ENCODE data around the gene BDKRB2. TPM values are rescaled to one million over a fixed set of nuclear protein-coding genes. Genes with fewer than 3 reads are reported as not detected.
A peak's percentile ranks its signal among the peaks of the same experiment; 100 is the strongest.

BDKRB2 gene
- total and polyA plus RNA-seq, 2 experiments from 2014 or later = 0.14 to 0.21 TPM

DNA sequence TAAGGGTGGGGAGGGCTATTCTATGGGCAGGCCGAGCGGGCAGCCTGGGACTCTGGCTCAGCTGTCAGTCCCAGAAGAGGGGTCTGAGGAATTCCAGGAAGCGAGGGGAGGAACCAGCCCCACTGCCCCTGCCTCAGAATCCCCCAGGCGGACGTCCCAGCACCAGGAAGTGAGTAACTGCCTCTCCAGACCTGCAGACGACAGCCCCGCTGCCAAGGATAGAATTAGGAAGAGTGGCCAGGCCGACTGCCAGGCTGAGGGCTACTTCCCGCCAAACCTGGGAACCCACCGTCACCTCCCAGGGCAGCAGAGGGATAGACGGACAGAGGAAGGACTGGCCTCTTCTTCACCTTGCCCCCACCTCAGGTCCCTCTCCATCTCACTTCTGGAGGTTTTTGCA, 6.7 kb upstream of the BDKRB2 start (continued):
- no peak for TF ChIP-seq EZH2 (IDR thresholded peaks at IDR 0.05; ENCODE audit: low read depth, unreplicated experiment)

DNA sequence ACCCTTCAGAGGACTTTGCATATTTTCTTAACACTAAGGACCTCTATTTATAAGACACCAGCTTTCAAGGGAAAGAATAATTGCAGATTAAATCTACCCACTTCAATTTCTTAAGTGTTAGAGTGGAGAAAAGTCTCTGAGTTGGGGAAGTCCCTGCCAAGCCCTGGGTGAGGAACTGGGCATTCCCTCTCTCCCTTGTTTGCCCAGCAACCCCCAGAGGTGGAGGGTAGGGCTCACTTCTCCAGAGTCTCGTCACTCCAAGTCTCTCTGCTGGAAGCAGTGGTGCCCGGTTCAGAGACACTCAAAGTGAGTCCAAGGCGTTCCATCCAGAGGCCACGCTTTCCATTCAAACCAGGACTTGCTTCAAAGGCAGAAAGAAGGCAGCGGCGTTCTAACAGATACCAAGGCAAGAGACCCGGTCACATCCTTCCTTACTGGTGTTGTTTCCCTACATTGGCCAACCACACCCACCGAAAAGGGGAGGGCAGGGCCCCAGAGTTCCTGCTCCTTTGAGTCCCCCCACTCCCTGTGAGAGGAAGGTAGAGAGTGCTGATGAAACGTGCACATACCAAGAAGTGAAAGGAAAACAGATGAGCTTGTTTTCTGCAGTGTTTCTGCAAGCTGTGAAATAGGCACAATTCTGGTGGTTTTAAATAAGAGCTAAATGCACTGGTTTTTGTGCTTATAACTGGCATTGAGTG, 6.1 kb upstream of the BDKRB2 start:
- Mint-ChIP-seq H3K4me3 (no peak overlapping the region), H3K36me3 (ENCODE audit: low read depth) (no peaks in the 10 kb centered on the region), H3K27ac (no peak overlapping the region), H3K4me1 (peaks cover 13% of the 10 kb centered on the region), H3K27me3 (ENCODE audit: insufficient read depth, low read depth, poor library complexity) (peaks cover 14% of the 10 kb centered on the region), H3K9me3 (no peaks in the 10 kb centered on the region)
- H2AFZ ChIP-seq = 0 out of 2 replicates have a peak overlapping the region, but pooled peaks have one; percentile 70
- H3K4me2 ChIP-seq = no peak overlapping the region
- DNase-seq (ENCODE audit: low spot score) (no peak), ATAC-seq (peak; percentile 56)
- peaks cover 6% of the 10 kb centered on the region; the same call in 1 of the 2 replicates for H3K27me3 ChIP-seq (ENCODE audit: insufficient read depth)
- H3K27ac ChIP-seq (ENCODE audit: low read depth) = no peak overlapping the region
- H3K79me2 ChIP-seq (replicated peaks; ENCODE audit: insufficient read depth) = no peaks in the 10 kb centered on the region
- 0 out of 2 replicates have a peak, but pooled peaks cover 3% of the 10 kb centered on the region for H3K9me2 ChIP-seq (ENCODE audit: insufficient read depth)
- no peaks in the 10 kb centered on the region for H4K20me1 ChIP-seq (replicated peaks; ENCODE audit: insufficient read depth)
- no peaks in the 10 kb centered on the region for H3K36me3 ChIP-seq (ENCODE audit: insufficient read depth)
- H3F3A ChIP-seq (replicated peaks; ENCODE audit: low read depth) = no peaks in the 10 kb centered on the region
- H3K4me3 ChIP-seq = no peak overlapping the region
- H3K4me1 ChIP-seq (ENCODE audit: insufficient read depth) = no peaks in the 10 kb centered on the region; the same call in 1 of the 2 replicates
- TF ChIP-seq NANOG (IDR thresholded peaks at IDR 0.05; ENCODE audit: borderline replicate concordance) = no peak
- TF ChIP-seq, protein P1, sequence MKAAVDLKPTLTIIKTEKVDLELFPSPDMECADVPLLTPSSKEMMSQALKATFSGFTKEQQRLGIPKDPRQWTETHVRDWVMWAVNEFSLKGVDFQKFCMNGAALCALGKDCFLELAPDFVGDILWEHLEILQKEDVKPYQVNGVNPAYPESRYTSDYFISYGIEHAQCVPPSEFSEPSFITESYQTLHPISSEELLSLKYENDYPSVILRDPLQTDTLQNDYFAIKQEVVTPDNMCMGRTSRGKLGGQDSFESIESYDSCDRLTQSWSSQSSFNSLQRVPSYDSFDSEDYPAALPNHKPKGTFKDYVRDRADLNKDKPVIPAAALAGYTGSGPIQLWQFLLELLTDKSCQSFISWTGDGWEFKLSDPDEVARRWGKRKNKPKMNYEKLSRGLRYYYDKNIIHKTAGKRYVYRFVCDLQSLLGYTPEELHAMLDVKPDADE (IDR thresholded peaks at IDR 0.05) = no peak
- no peak for TF ChIP-seq ZNF331 (CRISPR knock-in tag; IDR thresholded peaks at IDR 0.05; ENCODE audit: low read depth)
- no peak for TF ChIP-seq EZH2 (IDR thresholded peaks at IDR 0.05; ENCODE audit: low read depth, unreplicated experiment)
- no peak for TF ChIP-seq EZH2phosphoT487 (IDR thresholded peaks at IDR 0.05; ENCODE audit: unreplicated experiment)
- no peak for TF ChIP-seq ZNF114 (CRISPR knock-in tag; IDR thresholded peaks at IDR 0.05)
- TF ChIP-seq, protein P2, sequence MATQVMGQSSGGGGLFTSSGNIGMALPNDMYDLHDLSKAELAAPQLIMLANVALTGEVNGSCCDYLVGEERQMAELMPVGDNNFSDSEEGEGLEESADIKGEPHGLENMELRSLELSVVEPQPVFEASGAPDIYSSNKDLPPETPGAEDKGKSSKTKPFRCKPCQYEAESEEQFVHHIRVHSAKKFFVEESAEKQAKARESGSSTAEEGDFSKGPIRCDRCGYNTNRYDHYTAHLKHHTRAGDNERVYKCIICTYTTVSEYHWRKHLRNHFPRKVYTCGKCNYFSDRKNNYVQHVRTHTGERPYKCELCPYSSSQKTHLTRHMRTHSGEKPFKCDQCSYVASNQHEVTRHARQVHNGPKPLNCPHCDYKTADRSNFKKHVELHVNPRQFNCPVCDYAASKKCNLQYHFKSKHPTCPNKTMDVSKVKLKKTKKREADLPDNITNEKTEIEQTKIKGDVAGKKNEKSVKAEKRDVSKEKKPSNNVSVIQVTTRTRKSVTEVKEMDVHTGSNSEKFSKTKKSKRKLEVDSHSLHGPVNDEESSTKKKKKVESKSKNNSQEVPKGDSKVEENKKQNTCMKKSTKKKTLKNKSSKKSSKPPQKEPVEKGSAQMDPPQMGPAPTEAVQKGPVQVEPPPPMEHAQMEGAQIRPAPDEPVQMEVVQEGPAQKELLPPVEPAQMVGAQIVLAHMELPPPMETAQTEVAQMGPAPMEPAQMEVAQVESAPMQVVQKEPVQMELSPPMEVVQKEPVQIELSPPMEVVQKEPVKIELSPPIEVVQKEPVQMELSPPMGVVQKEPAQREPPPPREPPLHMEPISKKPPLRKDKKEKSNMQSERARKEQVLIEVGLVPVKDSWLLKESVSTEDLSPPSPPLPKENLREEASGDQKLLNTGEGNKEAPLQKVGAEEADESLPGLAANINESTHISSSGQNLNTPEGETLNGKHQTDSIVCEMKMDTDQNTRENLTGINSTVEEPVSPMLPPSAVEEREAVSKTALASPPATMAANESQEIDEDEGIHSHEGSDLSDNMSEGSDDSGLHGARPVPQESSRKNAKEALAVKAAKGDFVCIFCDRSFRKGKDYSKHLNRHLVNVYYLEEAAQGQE (IDR thresholded peaks at IDR 0.05; ENCODE audit: unreplicated experiment) = no peak
- TF ChIP-seq, protein P3, sequence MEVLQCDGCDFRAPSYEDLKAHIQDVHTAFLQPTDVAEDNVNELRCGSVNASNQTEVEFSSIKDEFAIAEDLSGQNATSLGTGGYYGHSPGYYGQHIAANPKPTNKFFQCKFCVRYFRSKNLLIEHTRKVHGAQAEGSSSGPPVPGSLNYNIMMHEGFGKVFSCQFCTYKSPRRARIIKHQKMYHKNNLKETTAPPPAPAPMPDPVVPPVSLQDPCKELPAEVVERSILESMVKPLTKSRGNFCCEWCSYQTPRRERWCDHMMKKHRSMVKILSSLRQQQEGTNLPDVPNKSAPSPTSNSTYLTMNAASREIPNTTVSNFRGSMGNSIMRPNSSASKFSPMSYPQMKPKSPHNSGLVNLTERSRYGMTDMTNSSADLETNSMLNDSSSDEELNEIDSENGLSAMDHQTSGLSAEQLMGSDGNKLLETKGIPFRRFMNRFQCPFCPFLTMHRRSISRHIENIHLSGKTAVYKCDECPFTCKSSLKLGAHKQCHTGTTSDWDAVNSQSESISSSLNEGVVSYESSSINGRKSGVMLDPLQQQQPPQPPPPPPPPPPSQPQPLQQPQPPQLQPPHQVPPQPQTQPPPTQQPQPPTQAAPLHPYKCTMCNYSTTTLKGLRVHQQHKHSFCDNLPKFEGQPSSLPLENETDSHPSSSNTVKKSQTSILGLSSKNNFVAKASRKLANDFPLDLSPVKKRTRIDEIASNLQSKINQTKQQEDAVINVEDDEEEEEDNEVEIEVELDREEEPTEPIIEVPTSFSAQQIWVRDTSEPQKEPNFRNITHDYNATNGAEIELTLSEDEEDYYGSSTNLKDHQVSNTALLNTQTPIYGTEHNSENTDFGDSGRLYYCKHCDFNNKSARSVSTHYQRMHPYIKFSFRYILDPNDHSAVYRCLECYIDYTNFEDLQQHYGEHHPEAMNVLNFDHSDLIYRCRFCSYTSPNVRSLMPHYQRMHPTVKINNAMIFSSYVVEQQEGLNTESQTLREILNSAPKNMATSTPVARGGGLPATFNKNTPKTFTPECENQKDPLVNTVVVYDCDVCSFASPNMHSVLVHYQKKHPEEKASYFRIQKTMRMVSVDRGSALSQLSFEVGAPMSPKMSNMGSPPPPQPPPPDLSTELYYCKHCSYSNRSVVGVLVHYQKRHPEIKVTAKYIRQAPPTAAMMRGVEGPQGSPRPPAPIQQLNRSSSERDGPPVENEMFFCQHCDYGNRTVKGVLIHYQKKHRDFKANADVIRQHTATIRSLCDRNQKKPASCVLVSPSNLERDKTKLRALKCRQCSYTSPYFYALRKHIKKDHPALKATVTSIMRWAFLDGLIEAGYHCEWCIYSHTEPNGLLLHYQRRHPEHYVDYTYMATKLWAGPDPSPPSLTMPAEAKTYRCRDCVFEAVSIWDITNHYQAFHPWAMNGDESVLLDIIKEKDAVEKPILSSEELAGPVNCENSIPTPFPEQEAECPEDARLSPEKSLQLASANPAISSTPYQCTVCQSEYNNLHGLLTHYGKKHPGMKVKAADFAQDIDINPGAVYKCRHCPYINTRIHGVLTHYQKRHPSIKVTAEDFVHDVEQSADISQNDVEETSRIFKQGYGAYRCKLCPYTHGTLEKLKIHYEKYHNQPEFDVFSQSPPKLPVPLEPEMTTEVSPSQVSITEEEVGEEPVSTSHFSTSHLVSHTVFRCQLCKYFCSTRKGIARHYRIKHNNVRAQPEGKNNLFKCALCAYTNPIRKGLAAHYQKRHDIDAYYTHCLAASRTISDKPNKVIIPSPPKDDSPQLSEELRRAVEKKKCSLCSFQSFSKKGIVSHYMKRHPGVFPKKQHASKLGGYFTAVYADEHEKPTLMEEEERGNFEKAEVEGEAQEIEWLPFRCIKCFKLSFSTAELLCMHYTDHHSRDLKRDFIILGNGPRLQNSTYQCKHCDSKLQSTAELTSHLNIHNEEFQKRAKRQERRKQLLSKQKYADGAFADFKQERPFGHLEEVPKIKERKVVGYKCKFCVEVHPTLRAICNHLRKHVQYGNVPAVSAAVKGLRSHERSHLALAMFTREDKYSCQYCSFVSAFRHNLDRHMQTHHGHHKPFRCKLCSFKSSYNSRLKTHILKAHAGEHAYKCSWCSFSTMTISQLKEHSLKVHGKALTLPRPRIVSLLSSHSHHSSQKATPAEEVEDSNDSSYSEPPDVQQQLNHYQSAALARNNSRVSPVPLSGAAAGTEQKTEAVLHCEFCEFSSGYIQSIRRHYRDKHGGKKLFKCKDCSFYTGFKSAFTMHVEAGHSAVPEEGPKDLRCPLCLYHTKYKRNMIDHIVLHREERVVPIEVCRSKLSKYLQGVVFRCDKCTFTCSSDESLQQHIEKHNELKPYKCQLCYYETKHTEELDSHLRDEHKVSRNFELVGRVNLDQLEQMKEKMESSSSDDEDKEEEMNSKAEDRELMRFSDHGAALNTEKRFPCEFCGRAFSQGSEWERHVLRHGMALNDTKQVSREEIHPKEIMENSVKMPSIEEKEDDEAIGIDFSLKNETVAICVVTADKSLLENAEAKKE (CRISPR knock-in tag; IDR thresholded peaks at IDR 0.05) = no peak
- no peak for TF ChIP-seq STAT1 (IDR thresholded peaks at IDR 0.05; ENCODE audit: unreplicated experiment)
- TF ChIP-seq POLR2AphosphoS5 (IDR thresholded peaks at IDR 0.05; ENCODE audit: low read depth) = no peak
- no peak for TF ChIP-seq JUNB (IDR thresholded peaks at IDR 0.05; ENCODE audit: unreplicated experiment)
- TF ChIP-seq, protein P4, sequence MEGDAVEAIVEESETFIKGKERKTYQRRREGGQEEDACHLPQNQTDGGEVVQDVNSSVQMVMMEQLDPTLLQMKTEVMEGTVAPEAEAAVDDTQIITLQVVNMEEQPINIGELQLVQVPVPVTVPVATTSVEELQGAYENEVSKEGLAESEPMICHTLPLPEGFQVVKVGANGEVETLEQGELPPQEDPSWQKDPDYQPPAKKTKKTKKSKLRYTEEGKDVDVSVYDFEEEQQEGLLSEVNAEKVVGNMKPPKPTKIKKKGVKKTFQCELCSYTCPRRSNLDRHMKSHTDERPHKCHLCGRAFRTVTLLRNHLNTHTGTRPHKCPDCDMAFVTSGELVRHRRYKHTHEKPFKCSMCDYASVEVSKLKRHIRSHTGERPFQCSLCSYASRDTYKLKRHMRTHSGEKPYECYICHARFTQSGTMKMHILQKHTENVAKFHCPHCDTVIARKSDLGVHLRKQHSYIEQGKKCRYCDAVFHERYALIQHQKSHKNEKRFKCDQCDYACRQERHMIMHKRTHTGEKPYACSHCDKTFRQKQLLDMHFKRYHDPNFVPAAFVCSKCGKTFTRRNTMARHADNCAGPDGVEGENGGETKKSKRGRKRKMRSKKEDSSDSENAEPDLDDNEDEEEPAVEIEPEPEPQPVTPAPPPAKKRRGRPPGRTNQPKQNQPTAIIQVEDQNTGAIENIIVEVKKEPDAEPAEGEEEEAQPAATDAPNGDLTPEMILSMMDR (conservative IDR thresholded peaks at IDR 0.05; ENCODE audit: low read depth in 2 of 2) = no peak

Measured in GM23338 (cell line).